GM19467 (cell line): Measurements from ENCODE around the gene TRIB2.

Experiments used
- ATAC-seq: cut with Tn5 transposase; IDR thresholded peaks from one replicate; pipeline ENCODE4 v1.9.1; 2021; ENCODE audit warnings: mild to moderate bottlenecking, moderate library complexity; ENCODE audit not compliant: unreplicated experiment

TRIB2 gene

DNA sequence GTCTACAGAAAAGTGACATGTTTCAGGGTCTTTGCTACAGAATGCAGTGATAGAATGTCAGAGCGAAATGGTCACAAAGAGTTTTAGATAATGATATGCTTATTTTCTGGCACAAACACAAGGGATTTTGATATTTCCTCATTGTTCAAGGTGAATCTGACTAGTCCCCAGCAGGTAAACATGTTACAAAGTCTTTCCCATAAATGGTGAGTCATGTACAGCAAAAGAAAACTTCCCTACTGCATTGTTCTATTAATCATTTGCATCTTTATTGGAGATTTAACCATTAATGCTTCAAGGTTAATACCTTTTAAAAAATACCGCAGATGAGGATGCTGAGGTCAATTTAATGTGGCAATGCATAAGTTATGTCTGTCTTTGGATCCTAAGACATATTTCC lies 19.1 kb upstream of the TRIB2 start:
- no peak for ATAC-seq

DNA sequence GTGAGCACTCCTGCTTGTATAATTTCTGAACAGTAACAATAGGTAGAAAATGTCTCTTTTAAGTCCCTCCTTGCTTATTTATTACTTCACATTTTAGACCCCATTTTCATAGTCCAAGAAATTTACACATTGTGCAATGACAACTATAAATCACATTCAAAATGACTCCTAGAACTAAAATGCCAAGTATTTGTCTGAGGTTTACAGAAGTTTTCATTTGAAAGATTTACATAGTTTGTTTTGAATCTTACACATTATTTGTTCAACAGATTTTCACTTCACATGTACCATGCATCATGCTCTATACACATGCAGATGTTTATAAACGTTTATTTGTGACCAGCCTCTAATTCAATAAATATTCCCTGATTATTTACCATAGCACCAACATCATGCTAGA lies 15.7 kb upstream of the TRIB2 start:
- no peak for ATAC-seq

GRCh38 chr2:12701786-12702167 lies 15.0 kb upstream of the TRIB2 start:
- ATAC-seq = no peak

- ATAC-seq = no peak
Measured at GRCh38 chr2:12702168-12703121, 14.3 kb upstream of the TRIB2 start.

- no peak for ATAC-seq
Measured at GRCh38 chr2:12704378-12704777, 12.4 kb upstream of the TRIB2 start.

DNA sequence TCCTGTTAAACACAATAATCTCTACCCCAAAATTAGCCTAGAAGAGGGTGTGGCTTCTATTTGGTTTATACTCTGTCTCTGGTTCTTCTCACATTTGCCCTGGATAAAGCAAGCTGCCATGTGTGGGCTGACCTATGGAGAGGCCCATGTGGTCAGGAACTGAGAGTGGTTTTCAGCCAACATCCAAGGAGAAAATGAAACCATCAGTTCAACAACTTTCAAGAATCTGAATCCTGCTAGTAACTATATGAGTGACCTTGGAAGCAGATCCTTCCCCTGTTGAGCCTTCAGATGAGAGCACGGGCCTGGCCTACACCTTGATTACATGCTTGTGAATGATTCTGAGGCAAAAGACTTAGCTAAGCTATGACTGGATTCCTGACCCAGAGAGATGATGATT lies 11.5 kb upstream of the TRIB2 start:
- ATAC-seq = no peak

DNA sequence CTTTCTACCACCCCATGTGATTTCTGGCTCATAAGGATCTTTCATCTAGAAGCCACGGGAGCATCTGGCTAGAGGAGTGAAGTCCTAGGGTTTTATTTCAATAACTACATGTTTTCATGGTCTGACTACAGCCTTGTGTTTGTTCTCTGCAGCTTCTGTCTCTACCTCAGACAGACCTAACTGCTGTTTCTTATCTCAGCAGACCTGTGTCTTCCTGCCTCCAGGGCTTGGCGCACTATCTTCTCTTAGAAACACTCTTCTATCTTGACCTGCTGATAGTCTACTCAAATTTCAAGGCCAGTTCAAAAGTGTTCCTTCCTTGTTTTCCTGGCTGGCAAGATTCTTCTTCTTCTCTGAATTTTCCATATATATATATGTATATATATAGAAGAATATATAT lies 11.0 kb upstream of the TRIB2 start:
- ATAC-seq = no peak

DNA sequence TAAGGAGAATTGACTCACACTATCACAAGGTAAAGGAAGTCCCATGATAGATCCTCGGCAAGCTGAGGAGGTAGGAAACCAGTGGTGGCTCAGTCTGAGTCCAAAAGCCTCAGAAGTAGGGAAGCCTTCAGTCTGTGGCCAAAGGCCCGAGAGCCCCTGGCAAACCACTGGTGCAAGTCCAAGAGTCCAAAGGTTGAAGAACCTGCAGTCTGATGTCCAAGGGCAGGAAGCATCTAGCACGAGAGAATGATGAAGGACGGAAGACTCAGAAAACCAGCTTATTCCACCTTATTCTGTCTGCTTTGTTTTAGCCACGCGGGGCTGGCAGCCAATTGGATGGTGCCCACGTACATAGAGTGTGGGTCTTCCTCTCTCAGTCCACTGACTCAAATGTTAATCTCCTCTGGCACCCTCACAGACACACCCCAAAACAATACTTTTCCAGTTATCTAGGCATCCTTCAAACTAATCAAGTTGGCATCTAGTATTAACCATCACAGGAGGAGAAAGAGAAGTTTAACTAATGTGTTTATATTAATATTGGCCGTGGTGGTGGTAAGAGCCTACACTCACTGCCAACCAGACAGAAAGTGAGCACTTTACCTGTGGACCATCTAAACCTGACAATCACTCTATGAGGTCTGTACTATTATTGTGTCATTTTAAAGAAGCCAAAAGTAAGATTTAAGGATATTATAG lies 8.1 kb upstream of the TRIB2 start:
- ATAC-seq = no peak

- ATAC-seq = no peak
Measured at GRCh38 chr2:12709207-12709522, 7.6 kb upstream of the TRIB2 start.

- ATAC-seq = no peak
Measured at GRCh38 chr2:12710301-12710700, 6.4 kb upstream of the TRIB2 start.

- ATAC-seq = no peak
Measured at GRCh38 chr2:12711339-12711738, 5.4 kb upstream of the TRIB2 start.

DNA sequence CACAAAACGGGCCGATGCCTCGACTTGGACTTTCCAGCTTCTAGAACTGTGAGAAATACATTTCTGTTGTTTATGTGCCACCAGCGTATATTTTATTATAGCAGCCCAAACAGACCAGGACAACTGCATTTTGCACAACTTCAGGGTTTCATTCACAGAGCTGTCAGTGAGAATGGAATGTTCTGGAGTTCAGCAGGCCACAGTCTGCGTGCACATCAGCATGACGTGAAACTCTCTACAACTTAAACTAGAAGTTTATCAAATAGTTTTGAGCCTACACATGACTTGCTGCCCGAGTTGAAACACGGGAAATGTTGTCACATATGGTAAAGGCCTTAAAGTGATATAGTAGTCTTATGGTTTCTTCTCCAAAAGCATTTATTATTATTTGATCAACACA lies 3.9 kb upstream of the TRIB2 start:
- no peak for ATAC-seq

DNA sequence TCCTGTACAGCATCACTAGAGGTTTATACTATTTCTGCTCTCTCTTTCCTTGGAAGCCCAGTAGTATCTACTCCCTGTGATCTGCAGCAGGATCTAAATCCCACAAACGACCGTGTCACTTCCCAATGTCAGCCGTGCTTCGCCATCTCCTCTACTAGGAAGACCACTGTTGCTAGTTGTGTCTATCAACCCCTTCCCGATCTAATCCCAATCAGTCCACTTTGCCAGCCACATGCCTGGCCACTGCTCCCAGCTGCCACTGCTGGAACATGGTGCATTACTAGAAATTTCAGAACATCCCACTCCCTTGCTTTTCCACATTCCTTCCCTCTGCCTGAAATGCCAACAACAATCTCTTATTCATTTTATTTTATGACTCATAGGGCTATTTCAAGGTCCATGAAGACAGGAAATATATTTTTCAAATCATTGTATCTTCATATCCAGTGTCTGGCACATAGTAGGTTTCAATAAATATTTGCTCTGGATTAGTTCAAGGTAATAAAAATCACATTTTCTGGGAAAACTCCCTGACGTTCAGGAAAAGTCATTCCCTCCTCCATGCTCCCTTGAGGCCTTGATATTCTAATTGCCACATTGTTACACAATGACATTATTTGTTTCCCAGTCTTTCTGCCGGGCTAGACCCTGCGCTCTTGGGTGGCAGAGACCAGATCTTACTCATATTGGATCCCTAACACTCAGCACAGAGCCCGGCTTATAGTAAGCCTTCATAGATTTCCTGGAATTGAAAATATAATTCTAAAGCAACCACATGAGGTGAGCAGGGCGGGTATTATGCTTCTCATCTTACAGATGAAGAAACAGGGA lies 2.1 kb upstream of the TRIB2 start:
- no peak for ATAC-seq

DNA sequence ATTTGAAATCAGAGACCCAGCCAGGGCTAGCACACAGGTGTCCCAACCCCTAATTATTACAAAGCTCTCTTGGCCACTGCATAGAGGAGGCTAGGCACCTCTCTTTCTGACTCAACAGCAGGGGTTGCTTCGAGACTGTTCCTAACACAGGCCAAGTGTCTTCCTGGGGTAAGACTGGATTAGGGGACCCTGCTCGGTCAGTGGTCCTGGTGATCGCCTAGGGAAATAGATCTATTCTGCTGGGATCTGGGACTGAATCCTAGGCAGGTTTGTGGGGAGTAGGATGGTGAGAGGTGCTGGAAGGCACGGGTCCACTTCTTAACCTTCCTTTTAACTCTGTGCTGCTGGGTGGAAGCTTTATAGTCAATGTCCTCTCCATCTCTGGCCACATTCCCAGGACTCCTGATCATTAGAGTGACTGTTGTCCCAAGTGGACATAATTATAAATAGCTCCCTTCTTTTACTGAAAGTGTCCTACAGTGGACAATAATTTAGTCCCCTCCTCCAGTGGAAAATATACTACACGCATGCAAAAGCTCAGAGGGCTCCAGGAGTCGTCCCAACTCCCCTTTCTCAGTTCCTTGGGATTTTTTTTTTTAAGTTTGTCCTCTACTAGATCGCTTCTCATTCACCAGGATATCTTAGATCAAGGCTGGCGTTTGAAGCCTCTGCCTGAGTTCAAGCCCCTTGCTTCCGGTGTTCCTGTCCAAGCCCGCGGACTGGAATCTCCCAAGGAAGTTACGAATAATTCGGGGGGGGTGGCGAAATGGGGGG lies 1.3 kb upstream of the TRIB2 start:
- no peak for ATAC-seq

- ATAC-seq = no peak
Measured at GRCh38 chr2:12716032-12716281, 779 bp upstream of the TRIB2 start.

DNA sequence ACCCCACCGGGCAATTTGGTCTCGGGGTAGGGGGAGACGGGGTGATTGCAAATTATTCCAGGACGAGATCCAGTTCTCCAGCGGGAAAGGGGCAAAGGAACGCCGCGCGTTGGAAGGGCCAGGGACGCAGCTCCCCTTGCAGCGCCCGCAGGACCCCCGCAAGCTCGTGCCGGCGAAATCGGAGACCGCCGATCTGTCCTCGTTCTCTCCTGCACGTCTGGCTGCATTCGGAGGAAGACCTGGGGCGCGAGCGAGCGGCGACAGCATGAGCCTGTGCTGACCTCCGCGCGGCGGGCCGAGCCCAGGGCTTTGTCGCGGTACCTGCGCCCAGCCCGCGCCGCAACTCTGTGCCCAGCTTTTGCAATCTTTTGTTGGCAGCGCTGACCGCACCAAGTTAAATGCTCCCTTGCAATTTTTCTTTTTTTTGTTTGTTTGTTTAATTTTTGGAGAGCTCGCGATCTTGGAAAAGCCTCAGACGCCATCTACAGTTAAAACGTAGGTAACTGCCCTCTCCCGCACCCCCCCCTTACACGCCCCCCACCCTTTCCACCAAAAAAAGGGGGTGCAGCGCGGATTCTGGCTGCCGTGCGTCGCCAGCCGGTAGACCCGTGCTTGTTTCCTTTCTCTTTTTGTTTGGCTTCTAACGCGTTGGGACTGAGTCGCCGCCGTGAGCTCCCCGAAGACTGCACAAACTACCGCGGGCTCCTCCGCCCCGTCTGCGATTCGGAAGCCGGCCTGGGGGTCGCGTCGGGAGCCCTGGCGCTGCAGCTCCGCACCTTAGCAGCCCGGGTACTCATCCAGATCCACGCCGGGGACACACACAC lies 667 bp downstream of the TRIB2 start:
- no peak for ATAC-seq

GRCh38 chr2:12718015-12718671 lies 1.4 kb downstream of the TRIB2 start:
- ATAC-seq = no peak

GRCh38 chr2:12718711-12719399 lies 2.1 kb downstream of the TRIB2 start:
- ATAC-seq = no peak
